ENCODE data around the gene SIMC1. TPM values are rescaled to one million over a fixed set of nuclear protein-coding genes. Genes with fewer than 3 reads are reported as not detected.
"Not testable (repeated sequence)": the region's sequence is repeated elsewhere in the genome, so short reads cannot be mapped to it uniquely, and the experiment has no call there.

Gene SIMC1
- total RNA-seq, 1 experiment from 2014 or later = 17.7 TPM

GRCh38 chr5:176195084-176195413, 43.2 kb upstream of the SIMC1 start:
- not testable (repeated sequence) for H3K18ac ChIP-seq (ENCODE audit: insufficient read length, low read depth, low read length); H3K4me3 Mint-ChIP-seq; H3K9ac ChIP-seq (ENCODE audit: extremely low read depth, insufficient read length, low read length); H2AFZ ChIP-seq (ENCODE audit: low read length); H3K27ac ChIP-seq (ENCODE audit: insufficient read length, low read depth, low read length); H3K23me2 ChIP-seq (ENCODE audit: insufficient read length, low read depth, low read length, poor library complexity, severe bottlenecking); H4K8ac ChIP-seq (replicated peaks; ENCODE audit: insufficient read length, low read depth, low read length); H3K4ac ChIP-seq (ENCODE audit: low read depth, low read length); H3K27ac Mint-ChIP-seq; H3K4me1 ChIP-seq (ENCODE audit: insufficient read depth, low read length); H3K9me3 Mint-ChIP-seq; H4K20me1 ChIP-seq (ENCODE audit: control insufficient read depth, insufficient read depth, insufficient read length); H3K23ac ChIP-seq (ENCODE audit: insufficient read length, low read depth, low read length); H3K36me3 Mint-ChIP-seq (ENCODE audit: insufficient read depth in 1 of 3, low read depth in 3 of 3); H3K4me2 ChIP-seq (ENCODE audit: insufficient read depth, insufficient read length, low read length); H4K5ac ChIP-seq (ENCODE audit: insufficient read length, low read depth, low read length); H3T11ph ChIP-seq (ENCODE audit: low read length); H4K91ac ChIP-seq (ENCODE audit: insufficient read length, low read depth, low read length); H2BK120ac ChIP-seq (ENCODE audit: low read depth, low read length, poor library complexity, severe bottlenecking); H2AK5ac ChIP-seq (ENCODE audit: insufficient read length, low read length); H2BK5ac ChIP-seq (ENCODE audit: insufficient read length, low read length); H3K79me2 ChIP-seq (ENCODE audit: insufficient read depth, low read length); H2BK15ac ChIP-seq (ENCODE audit: low read depth, low read length); H3K56ac ChIP-seq (ENCODE audit: insufficient read length, low read depth, low read length); DNase-seq; H2BK12ac ChIP-seq (ENCODE audit: insufficient read length, low read depth, low read length); H2BK20ac ChIP-seq (ENCODE audit: low read depth, low read length, poor library complexity, severe bottlenecking); H3K27me3 ChIP-seq (ENCODE audit: insufficient read depth, low read length); H3K79me1 ChIP-seq (ENCODE audit: insufficient read depth, low read depth, low read length, poor library complexity, severe bottlenecking); H3K9me3 ChIP-seq (ENCODE audit: control insufficient read depth, low read depth, low read length); H3K14ac ChIP-seq (ENCODE audit: insufficient read depth, low read length)
- no CpG with 5 or more reads among the region's 6 CpGs for WGBS (ENCODE audit: extremely low coverage, insufficient read length, low lambda C conversion rate)
- peaks cover 9 to 15% of the 10 kb centered on the region in 2 experiments for H3K4me1 Mint-ChIP-seq
- peaks cover 77% of the 10 kb centered on the region for H3K27me3 Mint-ChIP-seq (ENCODE audit: low read depth)

- H2BK15ac ChIP-seq (ENCODE audit: low read depth, low read length); H3K23ac ChIP-seq (ENCODE audit: insufficient read length, low read depth, low read length); H2BK120ac ChIP-seq (ENCODE audit: low read depth, low read length, poor library complexity, severe bottlenecking); H4K5ac ChIP-seq (ENCODE audit: insufficient read length, low read depth, low read length); H3K27ac Mint-ChIP-seq; H2BK5ac ChIP-seq (ENCODE audit: insufficient read length, low read length); H3K4me2 ChIP-seq (ENCODE audit: insufficient read depth, insufficient read length, low read length); H4K20me1 ChIP-seq (ENCODE audit: control insufficient read depth, insufficient read depth, insufficient read length); H4K8ac ChIP-seq (replicated peaks; ENCODE audit: insufficient read length, low read depth, low read length); H3K56ac ChIP-seq (ENCODE audit: insufficient read length, low read depth, low read length); H3K9me3 ChIP-seq (ENCODE audit: control insufficient read depth, low read depth, low read length); H3K27ac ChIP-seq (ENCODE audit: insufficient read length, low read depth, low read length); H3K4ac ChIP-seq (ENCODE audit: low read depth, low read length); H3T11ph ChIP-seq (ENCODE audit: low read length); H3K4me1 ChIP-seq (ENCODE audit: insufficient read depth, low read length); H3K9ac ChIP-seq (ENCODE audit: extremely low read depth, insufficient read length, low read length); H3K79me1 ChIP-seq (ENCODE audit: insufficient read depth, low read depth, low read length, poor library complexity, severe bottlenecking); H3K4me3 Mint-ChIP-seq; H3K79me2 ChIP-seq (ENCODE audit: insufficient read depth, low read length); H2BK12ac ChIP-seq (ENCODE audit: insufficient read length, low read depth, low read length); H3K18ac ChIP-seq (ENCODE audit: insufficient read length, low read depth, low read length); H2BK20ac ChIP-seq (ENCODE audit: low read depth, low read length, poor library complexity, severe bottlenecking); DNase-seq; H3K9me3 Mint-ChIP-seq; H3K14ac ChIP-seq (ENCODE audit: insufficient read depth, low read length); H3K36me3 Mint-ChIP-seq (ENCODE audit: insufficient read depth in 1 of 3, low read depth in 3 of 3); H2AFZ ChIP-seq (ENCODE audit: low read length); H3K23me2 ChIP-seq (ENCODE audit: insufficient read length, low read depth, low read length, poor library complexity, severe bottlenecking); H3K27me3 ChIP-seq (ENCODE audit: insufficient read depth, low read length); H2AK5ac ChIP-seq (ENCODE audit: insufficient read length, low read length); H4K91ac ChIP-seq (ENCODE audit: insufficient read length, low read depth, low read length): not testable (repeated sequence)
- Mint-ChIP-seq H3K4me1 (peaks cover 12 to 17% of the 10 kb centered on the region in 2 experiments), H3K27me3 (ENCODE audit: low read depth) (peaks cover 78% of the 10 kb centered on the region)
- WGBS (ENCODE audit: extremely low coverage, insufficient read length, low lambda C conversion rate) = no CpG with 5 or more reads among the region's 8 CpGs
Measured at GRCh38 chr5:176195487-176196207, 42.6 kb upstream of the SIMC1 start.
